Measurements from ENCODE around the gene ANKRD6. TPM values are rescaled to one million over a fixed set of nuclear protein-coding genes. Genes with fewer than 3 reads are reported as not detected.

Gene ANKRD6
- total RNA-seq, 4 donors from 2014 or later: 9.3 to 26.0 (median 12.4) TPM

DNA sequence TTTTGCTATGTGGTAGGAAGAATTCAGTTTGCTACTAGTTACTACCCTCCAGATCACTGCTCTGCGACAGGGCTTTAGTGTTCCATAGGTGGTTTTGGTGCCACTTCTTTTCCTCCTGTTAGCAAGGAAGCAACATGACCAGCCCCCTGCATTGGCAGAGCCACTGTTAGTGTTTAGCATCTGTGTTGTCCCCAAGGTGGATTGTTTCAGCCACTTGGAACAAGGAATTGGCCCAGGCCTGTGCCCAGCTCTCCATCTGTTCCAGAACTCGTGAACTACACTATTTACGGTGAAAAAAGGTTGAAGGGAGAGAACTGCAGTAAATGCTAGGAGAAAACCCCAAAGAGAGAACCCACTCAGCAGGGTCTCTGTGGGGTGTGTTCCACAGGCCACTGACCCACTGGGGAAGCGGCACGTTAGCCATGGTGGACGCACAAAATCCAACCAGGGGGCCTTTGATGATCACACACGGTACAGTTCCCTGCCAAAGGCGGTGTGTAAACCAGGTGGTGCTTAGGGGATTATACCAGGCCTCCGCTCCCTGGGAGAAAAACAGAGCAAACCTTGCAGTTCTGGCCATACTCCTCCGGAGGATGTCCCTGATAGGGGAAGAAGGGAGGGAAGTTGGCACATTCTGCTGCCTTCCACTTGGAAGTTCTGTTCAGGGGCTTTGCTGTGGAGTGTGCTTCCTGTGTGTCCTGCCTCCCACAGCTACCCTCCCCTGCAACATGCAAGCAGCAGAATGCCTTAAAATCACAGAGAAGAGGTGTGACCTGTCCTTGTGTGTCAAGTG lies 133.3 kb downstream of the ANKRD6 start:
- TF ChIP-seq, protein P1, sequence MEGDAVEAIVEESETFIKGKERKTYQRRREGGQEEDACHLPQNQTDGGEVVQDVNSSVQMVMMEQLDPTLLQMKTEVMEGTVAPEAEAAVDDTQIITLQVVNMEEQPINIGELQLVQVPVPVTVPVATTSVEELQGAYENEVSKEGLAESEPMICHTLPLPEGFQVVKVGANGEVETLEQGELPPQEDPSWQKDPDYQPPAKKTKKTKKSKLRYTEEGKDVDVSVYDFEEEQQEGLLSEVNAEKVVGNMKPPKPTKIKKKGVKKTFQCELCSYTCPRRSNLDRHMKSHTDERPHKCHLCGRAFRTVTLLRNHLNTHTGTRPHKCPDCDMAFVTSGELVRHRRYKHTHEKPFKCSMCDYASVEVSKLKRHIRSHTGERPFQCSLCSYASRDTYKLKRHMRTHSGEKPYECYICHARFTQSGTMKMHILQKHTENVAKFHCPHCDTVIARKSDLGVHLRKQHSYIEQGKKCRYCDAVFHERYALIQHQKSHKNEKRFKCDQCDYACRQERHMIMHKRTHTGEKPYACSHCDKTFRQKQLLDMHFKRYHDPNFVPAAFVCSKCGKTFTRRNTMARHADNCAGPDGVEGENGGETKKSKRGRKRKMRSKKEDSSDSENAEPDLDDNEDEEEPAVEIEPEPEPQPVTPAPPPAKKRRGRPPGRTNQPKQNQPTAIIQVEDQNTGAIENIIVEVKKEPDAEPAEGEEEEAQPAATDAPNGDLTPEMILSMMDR (IDR thresholded peaks at IDR 0.05): no peak
- ATAC-seq (ENCODE audit: low FRiP score): no peak
- no peak for DNase-seq (ENCODE audit: low spot score)

DNA sequence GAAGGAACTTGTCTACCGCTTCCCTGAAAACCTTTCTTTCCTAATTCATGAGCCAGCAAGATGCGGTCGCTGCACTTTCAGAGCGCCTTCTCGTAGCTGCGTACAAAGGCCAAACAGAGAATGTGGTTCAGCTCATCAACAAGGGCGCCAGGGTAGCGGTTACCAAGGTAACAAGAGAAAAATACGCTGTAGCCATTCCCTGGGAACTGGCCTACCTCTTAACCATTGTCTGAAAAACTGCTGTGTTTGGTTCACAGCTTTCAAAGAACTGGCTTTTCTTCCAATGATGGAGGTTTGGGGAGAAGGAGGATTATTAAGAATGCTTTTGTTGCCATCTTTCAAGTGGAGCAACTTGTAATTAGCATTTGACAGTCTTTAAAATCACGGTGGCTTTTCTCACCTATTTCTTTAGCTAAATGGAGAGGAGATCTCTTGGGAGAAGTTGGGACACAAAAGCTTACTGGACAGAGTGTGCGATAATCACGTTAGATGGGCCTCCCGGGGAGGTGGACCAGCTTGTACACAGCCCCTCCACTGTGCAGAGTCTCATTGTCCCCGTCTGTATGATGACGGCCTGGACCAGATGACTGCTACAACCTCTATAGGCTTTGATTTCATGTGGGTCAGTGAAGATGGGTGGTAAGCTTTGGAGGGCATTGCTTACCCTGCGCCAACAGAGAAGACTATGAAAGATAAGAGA lies 134.1 kb downstream of the ANKRD6 start:
- DNase-seq (ENCODE audit: low spot score) (no peak), ATAC-seq (ENCODE audit: low FRiP score) (no peak)
- TF ChIP-seq, protein P1 (IDR thresholded peaks at IDR 0.05): no peak

DNA sequence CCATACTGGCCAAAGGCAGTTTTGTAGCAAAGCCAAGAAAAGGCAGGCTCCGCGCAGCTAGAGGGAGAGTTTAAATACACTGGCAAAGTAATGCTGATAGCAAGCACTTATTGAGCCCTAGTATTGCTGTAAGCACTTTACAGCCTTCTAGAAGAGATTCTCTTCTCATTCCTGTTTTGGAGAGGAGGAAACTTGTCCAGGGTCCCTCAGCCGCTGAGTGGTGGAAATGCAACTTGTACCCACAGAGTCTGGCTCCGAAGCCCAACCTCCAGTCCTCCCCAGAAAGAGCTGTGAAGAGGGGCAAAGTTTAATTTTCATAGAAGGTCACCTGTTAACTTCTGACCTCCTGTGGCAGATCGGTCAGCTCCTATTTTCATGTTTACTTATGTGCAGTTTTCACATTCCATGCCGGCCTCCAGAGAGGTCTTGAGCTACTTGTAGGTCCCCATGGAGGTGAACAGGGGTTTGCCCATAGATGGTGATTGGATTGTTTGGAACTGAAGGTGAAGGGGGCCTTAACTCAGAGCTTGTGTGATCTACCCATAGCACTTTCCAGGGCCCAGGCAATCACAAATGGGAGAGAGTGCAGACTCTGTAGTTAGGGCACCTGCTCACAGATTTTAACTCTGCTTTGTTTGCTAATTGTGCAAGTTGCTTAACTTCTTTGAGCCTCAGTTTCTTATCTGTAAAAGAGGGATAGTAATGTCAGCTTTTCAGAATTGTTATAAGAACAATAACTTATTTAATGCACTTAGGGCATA lies 134.9 kb downstream of the ANKRD6 start:
- ATAC-seq (ENCODE audit: low FRiP score): no peak
- no peak for DNase-seq (ENCODE audit: low spot score)

DNA sequence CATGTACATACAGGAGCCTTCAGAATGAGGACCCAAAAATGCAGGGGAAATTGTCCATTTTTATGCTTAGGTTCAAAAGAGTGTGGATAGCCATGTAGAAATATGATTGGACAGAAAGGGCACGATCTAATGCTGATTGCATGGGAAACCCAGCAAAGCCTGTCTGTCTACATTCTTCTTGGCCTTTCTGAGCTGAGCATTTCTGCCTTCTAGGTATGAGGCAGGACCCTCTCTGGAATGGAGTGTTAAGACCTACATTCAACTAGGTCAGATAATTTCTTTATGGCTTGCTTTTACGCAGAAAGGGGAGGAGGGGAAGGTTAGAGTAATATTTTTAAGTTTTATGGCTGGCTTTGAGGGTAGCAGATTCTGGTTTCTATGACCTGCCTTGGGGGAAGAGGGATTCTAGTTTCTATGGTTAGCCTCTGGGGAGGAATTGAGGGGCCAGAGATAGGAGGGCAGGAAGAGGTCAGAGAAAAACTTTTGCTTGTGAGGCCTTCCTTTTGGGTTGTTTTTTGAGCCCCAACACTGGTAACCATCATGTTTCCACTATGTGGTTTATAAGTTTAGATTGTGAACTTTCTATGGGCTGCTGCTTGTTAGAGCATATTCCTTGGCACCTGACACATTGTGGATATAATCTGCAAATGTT lies 142.1 kb downstream of the ANKRD6 start:
- DNase-seq (ENCODE audit: low spot score) (no peak), ATAC-seq (ENCODE audit: low FRiP score) (no peak)
- TF ChIP-seq, protein P1 (IDR thresholded peaks at IDR 0.05): no peak

More for the DNA sequence above, 134.9 kb downstream of the ANKRD6 start:
- TF ChIP-seq, protein P1 (IDR thresholded peaks at IDR 0.05): no peak

DNA sequence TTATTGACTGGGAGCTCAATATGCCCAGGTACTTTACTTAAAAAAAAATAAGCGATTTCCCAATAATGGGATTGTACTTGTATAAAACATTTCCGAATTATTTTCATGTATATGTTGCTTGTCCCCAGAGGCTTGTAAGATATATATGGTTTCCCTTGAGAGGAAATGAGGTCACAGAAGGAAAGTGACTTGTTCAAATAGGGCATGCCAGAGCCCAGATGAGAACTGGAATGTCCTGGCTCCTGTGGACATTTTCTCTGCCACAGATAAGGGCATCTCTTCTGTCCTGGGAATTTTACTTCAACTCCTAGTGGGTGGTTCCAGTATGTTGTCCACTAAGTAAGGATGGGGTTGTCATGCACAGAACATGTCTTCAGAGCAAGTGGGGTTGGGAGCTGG lies 142.6 kb downstream of the ANKRD6 start:
- TF ChIP-seq, protein P1 (IDR thresholded peaks at IDR 0.05): no peak
- ATAC-seq (ENCODE audit: low FRiP score) (no peak), DNase-seq (ENCODE audit: low spot score) (no peak)

DNA sequence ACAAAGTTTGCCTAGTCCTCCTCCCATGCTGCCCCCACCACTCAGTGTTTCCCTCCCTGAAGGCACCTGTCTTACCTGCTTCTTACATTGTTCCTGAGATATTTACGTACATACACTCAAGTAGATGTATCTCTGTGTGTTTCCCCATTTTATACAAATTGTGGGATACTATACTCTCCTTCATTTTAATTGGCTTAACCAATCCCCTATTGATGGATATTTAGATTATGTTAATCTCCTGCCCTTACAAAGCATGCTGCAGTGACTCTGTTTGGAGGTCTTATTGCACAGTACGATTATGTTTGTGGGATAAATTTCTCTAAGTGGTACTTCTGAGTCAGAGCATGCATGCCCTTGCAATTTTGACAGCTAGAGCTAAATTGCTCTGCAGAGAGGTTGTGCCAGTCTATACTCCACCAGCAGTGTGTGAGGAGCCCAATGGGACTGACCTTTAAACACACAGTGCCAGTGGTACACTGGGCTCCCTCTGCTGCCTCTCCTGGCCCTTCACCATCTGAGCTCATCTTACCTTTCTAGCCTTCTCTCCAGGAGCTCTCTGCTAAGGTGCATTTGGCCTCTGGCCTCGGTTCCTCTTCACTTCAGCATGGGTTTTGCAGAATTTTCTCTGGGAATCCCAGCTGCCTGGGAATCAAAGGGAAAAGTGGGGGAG lies 148.2 kb downstream of the ANKRD6 start:
- ATAC-seq (ENCODE audit: low FRiP score): no peak
- DNase-seq (ENCODE audit: low spot score): no peak
- TF ChIP-seq, protein P1 (IDR thresholded peaks at IDR 0.05): no peak

All from omental fat pad (tissue), 4 donors.